Esophagus (tissue), 2 donors: ENCODE data around the gene CCDC24. TPM values are rescaled to one million over a fixed set of nuclear protein-coding genes. Genes with fewer than 3 reads are reported as not detected.
A peak's percentile ranks its signal among the peaks of the same experiment; 100 is the strongest.

Experiments used
- H3K27ac ChIP-seq, 2 donors: one replicate each; pipeline ENCODE4 v1.5.1; 2013; ENCODE audit warnings: low read depth in 2 of 2, mild to moderate bottlenecking in 2 of 2, inconsistent platforms in 1 of 2, low read length in 1 of 2, moderate library complexity in 1 of 2
- H3K27me3 ChIP-seq, 2 donors: one replicate each; pipeline ENCODE4 v1.6.1; 2013; ENCODE audit warnings: low read length in 2 of 2, control low read depth in 1 of 2, mild to moderate bottlenecking in 1 of 2; ENCODE audit not compliant: insufficient read depth in 2 of 2, control insufficient read depth in 1 of 2
- H3K36me3 ChIP-seq, 2 donors: one replicate each; pipeline ENCODE4 v1.6.1; 2013; ENCODE audit warnings: low read length in 1 of 2; ENCODE audit not compliant: control insufficient read depth in 2 of 2, insufficient read depth in 2 of 2
- H3K4me1 ChIP-seq, 2 donors: one replicate each; pipeline ENCODE4 v1.6.1; 2013; ENCODE audit warnings: low read length in 1 of 2; ENCODE audit not compliant: control insufficient read depth in 2 of 2, insufficient read depth in 2 of 2
- H3K4me3 ChIP-seq, 2 donors: one replicate each; pipeline ENCODE4 v1.5.1; 2013; ENCODE audit warnings: low read length in 2 of 2, mild to moderate bottlenecking in 2 of 2, low read depth in 1 of 2, moderate library complexity in 1 of 2
- H3K9me3 ChIP-seq, 2 donors: one replicate each; pipeline ENCODE4 v1.6.1; 2013; ENCODE audit warnings: mild to moderate bottlenecking in 2 of 2, low read depth in 1 of 2, low read length in 1 of 2, moderate library complexity in 1 of 2; ENCODE audit not compliant: control insufficient read depth in 2 of 2, insufficient read depth in 1 of 2
- WGBS, 2 donors: extraction: QIAGEN DNeasy Blood & Tissue Kit; methylation state at CpG; one replicate each; pipeline ENCODE4 v1.1.7; 2013; 5-methylcytosine and 5-hydroxymethylcytosine counted together
- polyA plus RNA-seq, 2 donors: library from polyadenylated mRNA; stranded (reverse); fragments of 200-250 nt; gene quantifications; one replicate each; pipeline ENCODE4 v1.2.3, GENCODE V29; 2013
- donor health status: healthy with polysubstance abuse.
- donor health status: Bipolar disorder and iron deficiency.

CCDC24 gene
- polyA plus RNA-seq, 2 donors, result 4.0 to 7.5 TPM

DNA sequence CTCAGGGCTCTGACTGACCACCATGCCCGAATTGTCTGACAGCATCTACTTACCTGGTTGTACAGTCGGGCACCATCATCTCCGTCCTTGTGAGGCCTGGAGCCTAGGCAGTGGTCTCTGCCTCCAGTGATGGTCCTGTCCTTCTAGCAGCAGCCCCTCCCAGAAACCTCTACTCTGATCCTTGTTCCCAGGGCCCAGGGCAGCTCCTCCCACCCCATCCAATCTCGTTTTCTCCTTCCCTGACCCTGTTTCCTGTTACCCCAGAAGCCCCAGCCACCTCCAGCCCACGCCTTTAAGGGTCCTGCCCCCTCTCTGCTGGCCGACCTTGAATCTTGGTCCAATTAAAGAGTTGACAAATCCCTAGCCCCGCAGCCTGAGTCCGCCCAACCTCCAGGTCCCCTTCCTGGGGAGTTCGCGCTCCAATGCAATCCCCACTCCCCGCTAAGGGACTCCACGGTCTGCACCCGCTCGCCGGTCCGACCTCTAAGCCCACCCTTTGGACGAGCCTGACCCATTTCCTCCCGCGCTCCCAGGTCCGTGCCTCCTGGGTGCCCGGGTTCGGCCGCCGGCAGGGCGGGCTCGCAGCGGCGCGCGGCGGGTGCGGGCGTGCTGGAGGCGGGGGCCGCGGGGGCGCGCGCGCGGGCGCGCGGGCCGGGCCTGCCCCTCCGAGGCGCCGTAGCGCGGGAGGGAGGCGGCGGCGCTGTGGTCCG lies 12.7 kb upstream of the CCDC24 start, which contains the start of gene B4GALT2:
Gene B4GALT2, plus strand, starts transcription at position 660 of the 710 bp plus-strand sequence. CDS start 1,951 bp downstream, outside the sequence.
- Histone ChIP-seq H3K9me3 (no peaks in the 10 kb centered on the region), H3K27me3 (no peaks in the 10 kb centered on the region), H3K36me3 (peaks cover 5 to 20% of the 10 kb centered on the region in 2 donors), H3K27ac (peak within 1 kb of the TSS; percentile 57 to 85), H3K4me3 (peak within 1 kb of the TSS; percentile 60 to 74), H3K4me1 (peaks cover 18 to 45% of the 10 kb centered on the region in 2 donors)
- WGBS, 2 donors, result 5 to 10% methylated on average over 29 to 54 of the region's 54 CpGs

GRCh38 chr1:43979261-43979527 lies 12.2 kb upstream of the CCDC24 start:
- 0 to 1% methylated on average over 6 to 45 of the region's 45 CpGs for WGBS, 2 donors
- Histone ChIP-seq H3K4me3 (peak overlapping the region; percentile 57 to 74), H3K27ac (peak overlapping the region; percentile 43 to 57), H3K9me3 (no peaks in the 10 kb centered on the region), H3K36me3 (peaks cover 5 to 23% of the 10 kb centered on the region in 2 donors), H3K27me3 (no peaks in the 10 kb centered on the region), H3K4me1 (peaks cover 18 to 45% of the 10 kb centered on the region in 2 donors)

DNA sequence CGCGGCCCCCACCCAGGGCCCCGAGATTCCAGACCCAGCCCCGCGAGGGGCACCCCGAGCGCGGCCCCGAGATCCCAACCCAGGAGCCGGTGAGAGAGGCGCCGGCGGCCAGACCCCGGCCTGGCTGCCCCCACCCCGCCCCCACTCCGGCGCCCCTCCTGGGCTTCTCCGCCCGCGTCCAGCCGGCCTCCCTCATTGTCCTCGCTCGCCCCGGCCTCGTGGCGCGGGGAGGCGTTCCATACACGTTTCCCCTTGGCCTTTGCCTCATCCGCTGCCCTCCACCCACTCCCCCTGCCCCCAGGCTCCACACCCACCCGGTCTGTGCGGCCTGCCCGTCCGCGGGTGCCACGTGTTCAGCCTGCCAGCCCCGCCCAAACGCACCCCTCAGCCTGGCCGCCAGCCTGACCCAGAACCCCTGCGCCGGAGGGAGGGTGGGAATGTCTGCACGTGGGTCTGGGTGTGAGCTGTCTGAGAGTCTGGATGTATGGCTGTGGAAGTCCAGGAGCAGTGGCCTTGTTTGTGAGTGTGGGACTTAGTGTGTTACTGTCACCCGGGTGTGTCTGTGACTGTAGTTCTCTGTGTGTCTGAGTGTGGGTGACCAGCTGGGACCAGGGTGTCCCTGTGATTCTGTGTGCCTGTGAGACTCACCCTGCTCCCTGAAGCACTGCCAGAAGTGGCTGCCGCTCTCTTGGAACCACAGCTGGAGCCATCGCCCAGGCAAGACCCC lies 11.7 kb upstream of the CCDC24 start:
- peaks cover 6 to 27% of the 10 kb centered on the region in 2 donors for H3K36me3 ChIP-seq
- no peaks in the 10 kb centered on the region for H3K27me3 ChIP-seq
- peak overlapping the region; percentile 57 to 85 for H3K27ac ChIP-seq
- H3K4me1 ChIP-seq, result peaks cover 18 to 45% of the 10 kb centered on the region in 2 donors
- peak overlapping the region; percentile 57 to 74 for H3K4me3 ChIP-seq
- 2% methylated on average over 36 to 45 of the region's 45 CpGs for WGBS, 2 donors
- H3K9me3 ChIP-seq, result no peaks in the 10 kb centered on the region

- peak overlapping the region in 1 of 2 donors; percentile 85 for H3K27ac ChIP-seq
- H3K9me3 ChIP-seq, result no peaks in the 10 kb centered on the region
- H3K4me3 ChIP-seq, result peak overlapping the region; percentile 57 to 74
- peaks cover 10 to 30% of the 10 kb centered on the region in 2 donors for H3K36me3 ChIP-seq
- H3K27me3 ChIP-seq, result no peaks in the 10 kb centered on the region
- WGBS, 2 donors, result 45 to 49% methylated on average over 11 to 13 of the region's 13 CpGs
- peaks cover 18 to 45% of the 10 kb centered on the region in 2 donors for H3K4me1 ChIP-seq
Measured at GRCh38 chr1:43980255-43981134, 10.9 kb upstream of the CCDC24 start.

- no peaks in the 10 kb centered on the region for H3K27me3 ChIP-seq
- peaks cover 13 to 40% of the 10 kb centered on the region in 2 donors for H3K4me1 ChIP-seq
- peaks cover 10 to 33% of the 10 kb centered on the region in 2 donors for H3K36me3 ChIP-seq
- H3K4me3 ChIP-seq, result no peak overlapping the region
- no peaks in the 10 kb centered on the region for H3K9me3 ChIP-seq
- H3K27ac ChIP-seq, result peak overlapping the region in 1 of 2 donors; percentile 82
- WGBS, 2 donors, result 59 to 60% methylated on average over 19 to 20 of the region's 20 CpGs
Measured at GRCh38 chr1:43981135-43981491, 10.3 kb upstream of the CCDC24 start.

DNA sequence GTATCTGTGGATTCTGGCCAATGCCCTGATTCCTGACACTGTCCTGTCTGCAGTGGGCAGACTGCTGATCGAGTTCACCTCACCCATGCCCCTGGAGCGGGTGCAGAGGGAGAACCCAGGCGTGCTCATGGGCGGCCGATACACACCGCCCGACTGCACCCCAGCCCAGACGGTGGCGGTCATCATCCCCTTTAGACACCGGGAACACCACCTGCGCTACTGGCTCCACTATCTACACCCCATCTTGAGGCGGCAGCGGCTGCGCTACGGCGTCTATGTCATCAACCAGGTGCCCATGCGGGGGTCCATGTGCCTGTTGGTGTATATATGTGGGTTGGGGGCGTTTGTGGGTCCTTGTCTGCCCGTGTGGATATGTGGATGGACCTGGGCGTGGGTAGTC lies 9.8 kb upstream of the CCDC24 start:
- WGBS, 2 donors, result 92 to 96% methylated on average over 20 of the region's 20 CpGs
- peaks cover 8 to 28% of the 10 kb centered on the region in 2 donors for H3K36me3 ChIP-seq
- no peaks in the 10 kb centered on the region for H3K9me3 ChIP-seq
- peaks cover 13 to 35% of the 10 kb centered on the region in 2 donors for H3K4me1 ChIP-seq
- no peaks in the 10 kb centered on the region for H3K27me3 ChIP-seq
- no peak overlapping the region for H3K27ac ChIP-seq
- no peak overlapping the region for H3K4me3 ChIP-seq

GRCh38 chr1:43982241-43982640 lies 9.2 kb upstream of the CCDC24 start:
- no peaks in the 10 kb centered on the region for H3K27me3 ChIP-seq
- H3K4me3 ChIP-seq, result no peak overlapping the region
- 91 to 95% methylated on average over 8 of the region's 8 CpGs for WGBS, 2 donors
- peaks cover 5 to 23% of the 10 kb centered on the region in 2 donors for H3K36me3 ChIP-seq
- peaks cover 13 to 31% of the 10 kb centered on the region in 2 donors for H3K4me1 ChIP-seq
- no peaks in the 10 kb centered on the region for H3K9me3 ChIP-seq
- H3K27ac ChIP-seq, result no peak overlapping the region

- Histone ChIP-seq H3K27me3 (no peaks in the 10 kb centered on the region), H3K4me3 (no peak overlapping the region), H3K4me1 (peaks cover 13 to 31% of the 10 kb centered on the region in 2 donors), H3K27ac (no peak overlapping the region), H3K9me3 (no peaks in the 10 kb centered on the region), H3K36me3 (peaks cover 5 to 19% of the 10 kb centered on the region in 2 donors)
- 86 to 88% methylated on average over 15 of the region's 15 CpGs for WGBS, 2 donors
Measured at GRCh38 chr1:43982808-43983207, 8.6 kb upstream of the CCDC24 start.

DNA sequence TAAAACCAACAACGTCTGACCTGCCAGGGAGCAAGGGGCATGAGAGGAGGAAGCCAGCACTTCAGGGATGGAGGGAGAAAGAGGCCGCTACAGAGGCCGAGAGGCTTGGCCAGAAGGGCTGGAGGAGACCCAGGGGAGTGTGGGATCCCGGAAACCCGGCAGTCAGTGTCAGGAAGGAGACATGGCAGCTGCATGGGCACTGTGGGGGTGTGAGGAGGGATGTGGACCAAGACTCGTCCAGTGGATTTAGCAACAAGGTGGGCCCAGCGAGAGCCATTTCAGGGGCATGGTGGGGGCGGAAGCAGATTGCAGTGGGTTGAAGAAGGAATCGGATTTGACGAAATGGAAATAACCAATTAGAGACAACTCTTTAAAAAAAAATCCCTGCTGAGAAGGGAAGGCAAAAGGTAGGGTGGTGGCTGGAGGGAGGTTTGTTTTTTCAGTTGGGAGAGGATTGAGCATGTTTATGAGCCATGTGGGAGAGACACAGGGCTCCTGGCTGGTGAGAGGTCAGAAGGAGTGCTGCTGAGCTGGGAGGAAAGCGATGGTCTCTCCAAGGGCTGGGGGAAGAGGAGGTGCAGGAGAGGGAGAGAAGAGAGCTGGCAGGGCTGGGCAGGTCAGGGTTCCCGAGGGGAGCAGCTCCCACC lies 8.0 kb upstream of the CCDC24 start:
- Histone ChIP-seq H3K27ac (no peak overlapping the region), H3K4me3 (no peak overlapping the region), H3K27me3 (no peaks in the 10 kb centered on the region), H3K9me3 (no peaks in the 10 kb centered on the region), H3K36me3 (peaks cover 5 to 19% of the 10 kb centered on the region in 2 donors), H3K4me1 (peaks cover 13 to 31% of the 10 kb centered on the region in 2 donors)
- WGBS, 2 donors, result 83 to 86% methylated on average over 12 of the region's 12 CpGs
